HG02571 (cell line): Measurements from ENCODE around the gene P2RY6.

ENCODE experiments used
- ATAC-seq: cut with Tn5 transposase; IDR thresholded peaks from one replicate; pipeline ENCODE4 v1.9.1; 2021; ENCODE audit warnings: mild to moderate bottlenecking, moderate library complexity; ENCODE audit not compliant: unreplicated experiment

Gene P2RY6

DNA sequence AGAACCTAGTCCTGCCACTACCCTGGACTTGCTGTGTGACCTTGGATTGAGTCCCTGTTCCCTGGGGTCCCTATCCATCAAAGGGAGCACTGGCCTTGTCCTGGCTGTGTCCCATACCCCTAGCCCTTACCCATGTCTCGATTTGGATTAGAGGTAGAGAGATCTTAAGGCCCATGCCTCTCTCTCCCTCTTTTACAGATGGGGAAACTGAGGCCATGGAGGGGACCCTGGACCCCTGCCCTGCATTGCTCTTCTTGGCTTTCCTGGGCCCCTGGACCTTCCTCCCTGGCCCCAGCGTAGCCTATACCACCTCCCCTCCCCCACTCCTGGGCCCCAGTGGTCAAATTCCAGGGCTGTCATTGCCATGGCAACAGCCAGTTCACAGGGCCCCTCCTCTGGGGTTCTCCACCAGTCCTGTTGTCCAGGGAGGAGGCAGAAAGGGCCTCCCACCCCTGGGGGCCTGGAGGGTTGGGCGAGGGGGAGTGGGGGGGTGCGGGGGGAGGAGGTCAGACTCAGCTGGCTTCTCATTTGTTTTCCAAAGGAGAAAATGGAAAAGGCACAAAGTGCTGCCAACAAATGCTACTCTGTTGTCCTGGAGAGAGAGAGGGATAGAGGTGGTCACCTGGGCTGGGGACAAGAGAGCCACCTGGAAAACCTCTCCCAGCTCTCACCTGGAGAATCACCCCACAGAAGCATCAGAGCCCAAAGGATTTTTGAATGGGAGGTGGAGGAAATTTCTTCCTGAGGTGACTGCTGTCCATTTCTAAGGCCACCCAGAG, 59.2 kb downstream of the P2RY6 start:
- ATAC-seq: no peak

DNA sequence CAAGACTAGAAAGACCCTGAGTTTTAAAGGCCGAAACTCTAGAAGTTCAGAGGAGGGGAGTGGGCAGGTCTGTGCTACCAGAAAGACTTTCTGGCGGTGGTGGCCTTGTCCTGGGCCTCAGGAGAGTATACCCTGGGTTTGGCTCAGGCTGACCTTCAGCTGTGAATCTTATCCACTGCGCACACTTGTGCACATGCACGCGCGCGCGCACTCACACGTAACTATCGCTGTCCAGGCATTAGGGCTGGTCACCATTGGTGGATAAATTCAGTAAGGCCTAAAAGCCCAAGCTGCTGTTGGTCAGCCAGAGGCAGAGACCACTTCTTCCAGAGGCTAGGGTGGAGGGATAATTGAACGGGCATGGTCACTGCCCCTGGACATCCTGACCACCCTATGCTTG, 61.0 kb downstream of the P2RY6 start:
- no peak for ATAC-seq

DNA sequence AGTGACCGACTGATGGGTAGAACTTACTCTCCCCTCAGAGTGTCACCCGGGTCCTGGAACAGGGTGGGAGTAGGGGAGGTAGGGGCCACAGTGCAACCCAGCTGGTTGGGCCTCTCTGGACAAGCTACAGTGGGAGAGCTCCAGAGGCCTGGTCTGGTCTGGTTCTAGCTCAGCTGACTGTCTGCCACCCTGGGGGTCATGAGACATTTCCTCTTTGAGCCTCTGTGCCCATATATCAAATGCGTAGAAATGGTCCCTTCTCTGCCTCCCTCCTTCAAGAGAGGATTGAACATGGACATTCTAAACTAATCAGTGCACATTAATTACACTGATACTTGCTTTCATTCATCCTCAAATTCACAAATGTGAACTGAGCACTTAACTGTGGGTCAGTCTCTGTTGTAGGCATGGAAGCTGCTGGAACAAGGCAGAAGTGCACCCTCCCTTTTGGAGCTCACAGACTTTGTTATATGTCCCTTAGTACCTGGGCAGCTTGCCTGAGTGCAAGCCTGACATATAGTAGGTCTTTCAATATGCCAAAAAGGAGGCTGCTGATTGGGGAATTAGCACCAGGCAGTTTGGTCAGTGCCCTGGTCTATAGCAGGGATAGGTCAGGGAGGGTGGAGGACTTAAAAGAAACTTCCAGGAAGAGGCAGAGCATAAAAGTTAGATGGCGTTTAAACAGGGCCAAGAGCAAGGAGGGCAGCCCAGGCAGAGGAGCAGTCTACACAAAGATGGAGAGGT, 61.7 kb downstream of the P2RY6 start:
- ATAC-seq: no peak

DNA sequence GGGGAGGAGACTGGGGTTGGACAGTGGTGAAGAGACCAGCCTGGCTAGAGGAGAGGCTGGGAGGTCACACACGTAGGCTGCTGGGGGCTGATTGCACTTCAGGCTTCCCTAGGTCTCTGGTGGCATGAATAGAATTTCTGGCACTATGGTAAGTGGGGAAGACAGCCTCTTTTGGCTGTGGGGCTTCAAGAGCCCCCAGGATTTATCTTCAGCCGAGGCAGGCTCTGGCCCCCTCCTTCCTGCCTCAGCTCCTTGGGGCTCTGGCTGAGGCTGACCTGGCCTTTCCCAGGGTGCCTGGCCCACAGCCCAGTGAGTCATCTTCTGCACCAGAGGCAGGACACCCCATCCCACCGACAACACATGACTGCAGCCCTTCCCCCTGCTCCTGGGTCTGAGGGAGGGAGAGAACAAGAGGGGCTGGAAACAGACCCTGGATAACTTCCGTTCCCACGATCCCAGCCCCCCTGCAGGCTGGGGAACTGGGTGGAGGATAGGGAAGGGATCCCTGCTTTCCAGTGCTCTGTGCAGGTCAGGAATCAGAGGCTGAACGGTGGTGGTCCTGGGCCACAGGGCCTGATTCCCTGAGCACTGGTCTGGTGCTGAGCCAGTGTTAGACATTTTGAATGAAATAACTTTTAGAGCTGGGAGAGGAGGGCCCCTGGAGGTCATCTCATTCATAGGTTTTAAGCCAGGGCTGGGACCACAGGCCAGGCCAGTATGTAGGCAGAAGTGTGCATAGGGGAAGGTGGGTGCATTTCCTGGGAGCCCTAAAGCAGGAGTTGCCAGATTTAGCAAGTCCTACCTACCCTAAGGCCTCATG, 62.5 kb downstream of the P2RY6 start:
- ATAC-seq: no peak

DNA sequence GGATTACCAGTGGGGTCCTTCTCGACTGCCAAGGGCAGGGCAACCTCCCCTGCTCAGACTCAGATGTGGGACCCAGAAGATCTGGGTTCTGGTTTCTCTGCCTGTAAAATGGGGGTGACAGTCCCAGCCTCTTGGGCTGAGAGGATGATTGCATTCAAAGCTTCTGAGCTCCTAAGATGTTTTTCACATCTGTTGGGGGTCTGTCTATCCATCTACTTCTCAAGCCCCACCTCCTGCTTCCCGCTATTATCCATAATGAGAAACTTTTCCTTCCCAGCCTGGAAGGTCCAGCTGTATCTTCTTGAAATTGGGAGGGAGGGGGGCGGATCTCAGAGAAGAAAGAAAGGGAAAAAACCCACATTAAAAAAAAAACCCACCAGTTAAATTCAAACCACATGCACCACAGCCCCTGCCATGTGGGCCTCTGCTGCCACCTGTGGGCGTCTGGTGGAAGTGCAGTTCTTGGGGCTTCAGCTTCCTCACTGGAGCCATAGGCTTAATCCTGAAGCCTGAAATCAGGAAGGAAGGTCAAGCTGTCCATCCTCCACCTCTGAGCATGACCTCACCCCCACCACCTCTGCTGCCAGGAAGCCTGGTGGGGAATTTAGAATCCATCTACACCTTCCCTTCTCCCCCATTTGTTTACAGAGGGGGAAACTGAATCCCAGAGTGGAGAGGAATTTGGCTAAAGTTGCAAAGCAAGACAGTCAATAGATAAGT, 63.2 kb downstream of the P2RY6 start:
- ATAC-seq: no peak

DNA sequence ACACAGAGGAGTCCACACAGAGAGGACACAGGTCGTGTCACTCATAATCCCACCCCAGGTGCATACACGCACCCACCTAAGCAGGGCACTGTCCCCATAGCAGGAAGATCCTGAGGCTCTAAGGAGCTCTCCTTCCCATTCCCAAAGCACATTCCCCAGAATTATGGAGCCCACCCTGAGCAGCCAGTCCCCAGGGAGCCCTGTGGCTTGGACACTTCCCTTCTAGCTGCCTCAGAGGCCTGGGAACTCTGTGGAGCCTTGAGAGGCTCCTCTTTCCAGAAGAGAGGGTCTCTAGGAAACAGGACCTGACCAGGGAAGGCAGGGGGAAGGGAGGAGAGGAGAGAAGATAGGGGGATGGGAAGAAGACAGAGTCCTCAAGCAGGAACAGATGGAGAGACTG, 65.7 kb downstream of the P2RY6 start:
- ATAC-seq: no peak

DNA sequence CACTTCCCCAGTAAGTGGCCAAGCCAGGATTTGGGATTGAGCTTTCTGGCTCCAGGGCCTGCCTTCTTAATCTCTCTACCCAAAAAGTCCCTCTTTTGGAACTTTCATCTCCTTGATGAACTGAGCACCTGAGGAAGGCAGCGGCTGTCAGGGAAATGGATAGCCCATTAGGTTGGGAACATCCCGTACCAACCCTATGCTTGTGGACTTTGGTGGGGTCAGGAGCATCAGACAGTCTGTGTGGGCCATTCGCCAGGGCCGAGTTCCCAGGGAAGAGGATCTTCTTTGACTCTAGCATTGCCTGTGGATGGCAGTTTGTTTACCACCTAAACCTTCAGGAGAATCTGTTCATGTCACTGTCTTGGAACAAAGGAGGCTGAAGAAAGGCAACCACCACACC, 66.1 kb downstream of the P2RY6 start:
- ATAC-seq: no peak

DNA sequence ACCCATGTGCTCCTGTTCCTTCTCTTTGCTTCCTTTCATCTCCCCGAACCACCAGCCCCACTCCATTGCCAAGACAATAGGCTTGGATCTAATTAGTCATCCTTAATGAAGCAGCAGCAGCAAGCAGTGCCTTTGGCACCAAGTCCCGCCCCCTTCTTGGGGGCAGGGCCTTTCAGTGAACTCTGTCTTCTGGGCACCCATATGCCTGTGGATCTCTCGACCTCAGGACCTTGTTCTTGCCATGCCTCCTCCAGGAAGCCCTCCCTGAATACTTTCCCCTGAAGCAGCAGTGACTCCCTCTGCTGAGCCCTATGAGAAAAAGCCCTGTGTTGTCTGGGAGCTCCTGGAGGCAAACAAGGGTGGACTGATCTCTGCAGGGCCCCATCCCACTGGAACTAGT, 68.0 kb downstream of the P2RY6 start:
- no peak for ATAC-seq

DNA sequence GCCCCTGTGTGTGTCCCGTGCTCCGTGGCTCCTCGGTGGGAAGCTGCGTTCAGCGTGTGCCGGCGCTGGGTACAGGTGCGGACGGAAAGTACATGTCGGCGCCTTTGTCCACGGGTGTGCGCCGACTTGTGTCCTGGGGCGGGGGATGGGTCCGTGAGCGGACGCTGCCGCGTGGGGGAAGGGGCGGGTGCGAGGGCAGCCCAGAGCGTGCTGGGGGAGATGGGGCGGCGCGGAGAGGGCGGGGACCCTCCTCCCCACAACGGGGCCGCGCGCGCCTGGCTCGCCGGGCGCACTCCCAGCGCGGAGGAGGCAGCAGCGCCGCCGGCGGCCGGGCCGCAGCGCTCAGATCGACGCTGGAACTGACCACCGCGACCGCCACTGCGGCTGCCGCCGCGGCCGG, 70.5 kb downstream of the P2RY6 start:
- no peak for ATAC-seq

DNA sequence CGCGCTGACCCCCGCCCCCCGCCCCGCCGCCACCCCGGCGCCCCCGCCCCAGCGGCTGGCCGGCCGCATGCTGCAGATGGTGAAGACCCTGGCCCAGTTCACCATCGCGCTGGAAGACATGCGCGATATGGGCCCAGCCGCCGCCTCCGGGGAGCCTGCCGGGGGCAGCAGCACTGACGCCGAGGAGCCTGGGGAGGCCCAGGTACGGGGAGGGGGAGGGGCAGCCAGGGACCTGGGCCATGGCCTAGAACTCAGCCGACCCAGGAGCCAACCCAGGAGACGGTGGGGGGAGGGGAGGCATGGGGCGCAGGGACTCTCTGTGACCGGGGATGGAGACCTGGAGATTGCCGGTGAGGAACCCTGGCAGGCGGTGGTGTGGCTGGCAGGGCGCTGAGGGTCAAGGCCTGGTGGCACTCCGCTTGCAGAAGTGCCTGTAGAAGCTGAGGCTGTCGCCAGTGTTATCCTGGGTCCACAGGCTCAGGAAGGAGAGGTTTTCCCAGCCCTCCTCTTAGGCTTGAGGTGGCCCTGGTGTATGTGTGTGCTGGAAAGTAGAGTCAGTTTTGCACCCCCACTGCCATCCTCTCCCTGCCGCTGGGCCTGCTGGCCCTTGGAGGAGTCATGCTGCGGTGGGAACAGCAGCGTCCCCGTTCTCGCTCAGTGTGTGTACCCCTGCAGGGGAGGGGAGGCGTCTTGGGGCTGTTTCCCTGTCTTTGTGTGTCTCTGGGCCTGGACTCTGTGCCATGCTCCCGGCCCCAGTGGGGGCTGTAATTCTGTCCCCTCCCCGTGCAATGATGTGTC, 71.1 kb downstream of the P2RY6 start:
- ATAC-seq: no peak

DNA sequence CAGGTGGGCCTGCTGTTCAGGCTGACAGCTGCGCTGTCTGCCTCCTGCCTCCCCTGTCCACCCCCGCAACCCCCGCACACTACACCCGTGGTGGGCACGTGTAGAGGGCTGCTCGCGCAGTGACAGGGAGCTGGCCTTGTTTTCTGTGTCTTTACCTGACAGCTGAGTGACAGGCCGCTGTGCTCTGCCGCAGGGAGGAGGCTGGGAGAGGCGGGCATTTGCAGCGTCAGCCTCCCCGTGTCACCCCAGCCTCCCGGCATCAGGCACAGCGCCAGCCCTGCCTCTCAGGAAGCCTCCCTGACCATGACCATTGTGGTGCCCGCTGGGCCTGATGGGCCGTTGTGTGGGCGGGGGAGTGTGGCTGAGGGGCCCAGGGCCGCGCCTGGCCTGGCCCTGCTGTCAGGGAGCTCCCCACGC, 72.1 kb downstream of the P2RY6 start:
- ATAC-seq: no peak

DNA sequence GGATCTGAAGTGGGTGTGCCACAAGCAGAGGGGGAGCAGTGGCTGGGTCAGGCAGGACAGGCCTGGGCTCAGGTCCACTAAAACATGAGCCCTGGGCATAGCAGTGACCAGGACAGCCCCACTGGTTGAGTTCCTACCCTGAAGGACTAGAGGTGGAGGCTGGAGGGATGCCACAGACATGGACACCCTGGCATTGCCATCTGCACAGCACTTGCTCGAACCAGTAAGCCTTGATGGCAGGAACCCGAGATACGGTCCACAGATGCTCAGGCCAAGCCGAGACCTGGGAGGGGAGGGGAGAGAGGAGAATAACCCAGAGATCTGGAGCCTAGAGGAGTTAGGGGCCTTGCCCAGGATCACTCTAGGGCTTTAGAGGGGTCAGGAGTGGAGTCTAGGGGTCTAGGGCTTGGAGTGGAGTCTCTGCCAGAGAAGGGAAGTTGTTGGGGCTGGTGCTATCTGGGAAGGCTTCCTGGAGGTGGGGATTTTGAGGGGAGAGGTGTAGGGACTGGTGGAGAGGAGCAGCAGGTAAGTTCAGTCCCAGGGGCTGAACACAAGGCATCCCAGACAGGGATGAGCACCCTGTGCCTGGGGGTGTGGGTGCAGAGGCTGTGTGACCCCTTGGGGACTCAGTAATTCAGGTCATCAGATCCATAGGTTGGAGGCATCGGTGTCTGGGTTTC, 73.5 kb downstream of the P2RY6 start:
- ATAC-seq: no peak

DNA sequence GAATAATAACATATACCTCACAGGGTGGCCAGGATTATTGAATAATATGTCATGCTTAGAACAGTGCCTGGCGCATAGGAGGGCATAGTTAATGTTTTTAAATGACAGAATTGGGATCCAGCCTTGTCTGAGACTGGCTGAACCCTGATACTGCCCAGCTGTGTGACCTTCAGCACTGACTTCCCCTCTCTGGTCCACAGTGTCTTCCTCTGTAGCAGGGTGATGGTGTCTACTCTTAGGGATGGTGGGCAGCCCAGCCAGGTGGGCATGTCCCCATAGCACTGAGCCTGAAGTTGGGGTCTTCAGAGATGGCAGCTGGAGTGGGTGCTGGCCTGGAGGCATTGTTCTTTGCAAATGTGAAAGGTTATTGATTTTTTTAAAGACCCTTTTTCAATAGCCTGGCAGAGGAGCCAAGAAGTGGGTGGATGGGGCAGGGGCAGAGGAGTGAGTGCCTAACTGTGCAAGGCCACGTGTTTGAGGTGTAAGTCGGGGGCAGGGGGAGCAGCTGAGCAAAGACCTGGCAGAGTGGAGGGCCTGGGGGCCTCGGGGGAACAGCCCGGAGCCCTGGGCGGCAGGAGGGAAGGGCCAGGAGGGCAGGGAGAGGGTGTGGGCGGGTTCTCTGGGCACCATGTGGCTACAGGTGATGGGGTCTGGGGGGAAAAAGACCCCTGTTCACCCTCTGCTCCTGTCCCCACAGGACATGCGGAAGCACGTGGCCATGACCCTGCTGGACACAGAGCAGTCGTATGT, 74.2 kb downstream of the P2RY6 start:
- ATAC-seq: no peak

DNA sequence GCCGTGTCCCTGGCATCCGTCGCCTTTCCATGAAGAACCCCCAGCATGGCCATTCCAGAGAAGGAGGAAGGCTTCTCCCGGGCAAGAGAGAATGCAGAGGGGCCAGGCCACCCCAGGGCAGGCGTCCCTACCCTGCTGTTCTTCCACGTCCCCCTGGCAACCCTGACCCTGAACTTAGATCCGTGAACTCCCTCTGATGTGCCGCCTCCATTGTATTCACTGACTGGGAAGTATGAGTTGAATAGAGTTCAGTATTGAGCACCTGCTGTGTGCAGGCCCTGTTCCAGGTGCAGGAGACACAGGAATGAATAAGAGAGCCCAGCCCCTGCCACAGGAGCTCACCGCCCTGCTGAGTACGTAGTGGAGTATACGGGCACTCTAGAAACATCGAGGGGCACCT, 74.9 kb downstream of the P2RY6 start:
- ATAC-seq: no peak
